HG03575 (cell line): Measurements from ENCODE around the gene FUT9.

Source experiments
- ATAC-seq: cut with Tn5 transposase; IDR thresholded peaks from one replicate; pipeline ENCODE4 v1.9.1; 2021; ENCODE audit not compliant: unreplicated experiment, insufficient number of reproducible peaks, low FRiP score; ENCODE audit errors: extremely low read depth

The FUT9 gene

GRCh38 chr6:96060249-96060648 lies 44.5 kb downstream of the FUT9 start:
- no peak for ATAC-seq

- ATAC-seq, result no peak
Measured at GRCh38 chr6:96065213-96065612, 49.4 kb downstream of the FUT9 start.

- no peak for ATAC-seq
Measured at GRCh38 chr6:96066376-96066775, 50.6 kb downstream of the FUT9 start.

- ATAC-seq, result no peak
Measured at GRCh38 chr6:96073555-96073954, 57.8 kb downstream of the FUT9 start.

DNA sequence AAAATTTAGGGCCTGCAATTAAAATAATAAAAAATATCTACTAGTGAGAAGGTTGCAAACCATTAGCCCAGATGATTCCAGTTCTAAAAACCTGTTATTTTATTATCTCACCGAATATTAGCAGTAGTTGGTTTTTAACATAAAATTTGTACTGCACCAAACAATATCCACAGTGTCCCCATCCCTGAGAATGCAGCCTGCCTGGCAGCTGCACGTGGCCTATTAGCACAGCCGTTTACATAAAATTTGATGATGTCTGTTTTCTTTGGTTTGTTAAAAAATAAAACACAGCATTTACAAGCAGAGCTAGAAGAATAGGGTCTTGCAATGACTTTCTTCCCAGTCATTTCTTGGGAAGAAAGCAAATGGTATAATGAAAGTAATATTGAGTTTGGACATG lies 58.2 kb downstream of the FUT9 start:
- ATAC-seq, result no peak

- no peak for ATAC-seq
Measured at GRCh38 chr6:96075826-96076225, 60.1 kb downstream of the FUT9 start.

DNA sequence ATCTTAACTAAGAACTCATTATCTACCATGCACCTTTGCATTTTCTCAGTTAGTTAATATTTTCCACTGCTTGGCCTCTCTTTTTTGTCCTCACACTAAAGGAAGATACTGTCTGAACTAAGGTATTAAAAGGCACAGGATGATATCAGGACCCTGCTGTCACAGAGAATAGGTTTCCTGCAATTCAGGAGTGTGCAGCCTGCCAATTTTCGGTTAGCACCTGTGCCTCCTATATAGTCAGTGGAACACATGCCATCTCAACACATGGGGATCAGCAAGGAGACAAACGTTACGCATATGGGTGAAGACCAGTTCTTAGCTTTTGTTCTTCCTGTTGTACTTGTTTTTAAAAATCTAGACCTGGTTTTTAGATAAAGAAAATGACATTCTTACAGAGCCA lies 71.0 kb downstream of the FUT9 start:
- no peak for ATAC-seq

DNA sequence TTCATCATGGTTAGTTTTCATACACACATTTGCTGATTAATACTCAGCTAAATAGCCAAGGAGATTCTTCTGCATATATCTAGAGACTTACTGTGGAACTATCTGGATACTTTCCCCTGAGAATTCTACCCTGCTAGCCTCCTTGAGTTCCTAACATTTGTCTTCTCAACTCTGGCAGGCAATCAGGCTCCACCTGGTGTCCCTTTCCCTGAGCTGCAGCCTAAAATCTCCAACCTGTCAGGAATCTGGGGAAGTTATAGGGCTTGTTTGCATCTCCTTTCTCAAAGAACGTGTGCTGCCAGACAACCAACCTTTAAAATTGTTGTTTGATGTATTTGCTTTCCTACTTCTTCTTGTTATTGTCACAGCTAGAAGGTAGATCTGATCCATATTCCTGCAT lies 73.4 kb downstream of the FUT9 start:
- ATAC-seq, result no peak

- no peak for ATAC-seq
Measured at GRCh38 chr6:96094077-96094476, 78.3 kb downstream of the FUT9 start.

- ATAC-seq, result no peak
Measured at GRCh38 chr6:96099069-96099468, 83.3 kb downstream of the FUT9 start.

DNA sequence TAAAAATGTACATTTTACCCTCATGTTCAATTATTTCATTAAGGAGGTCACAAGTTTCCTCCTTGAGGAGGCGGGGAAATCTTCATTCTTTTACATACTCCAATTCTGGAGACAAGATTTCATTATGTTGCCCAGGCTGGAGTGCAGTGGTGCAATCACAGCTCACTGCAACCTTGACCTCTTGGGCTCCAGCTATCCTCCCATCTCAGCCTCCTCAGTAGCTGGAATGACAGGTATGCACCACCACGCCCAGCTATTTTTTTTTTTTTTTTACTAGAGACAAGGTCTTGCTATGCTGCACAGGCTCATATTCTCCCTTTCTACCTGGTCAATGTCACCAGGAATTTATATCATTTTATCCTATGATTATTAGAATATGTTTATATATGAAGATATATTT lies 85.8 kb downstream of the FUT9 start:
- no peak for ATAC-seq

DNA sequence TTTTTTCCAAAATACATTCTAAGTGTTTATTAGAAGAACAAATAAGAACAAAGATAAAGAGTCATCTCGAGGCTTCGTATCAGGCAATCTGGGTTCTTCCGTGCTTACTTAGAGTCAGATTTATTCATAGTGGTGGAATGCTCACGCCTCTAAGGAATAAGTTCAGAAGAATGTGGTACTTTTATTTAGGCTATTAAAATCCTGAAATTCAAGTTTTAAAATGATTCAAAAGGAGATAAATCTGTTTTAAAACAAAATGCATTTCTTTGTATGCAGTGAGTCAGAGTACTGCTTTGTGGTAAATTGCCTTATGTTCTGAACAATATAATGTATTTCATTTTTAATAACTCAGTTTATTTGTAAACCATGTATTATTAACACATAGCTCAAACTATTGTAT lies 89.1 kb downstream of the FUT9 start:
- ATAC-seq, result no peak

- no peak for ATAC-seq
Measured at GRCh38 chr6:96110878-96111277, 95.1 kb downstream of the FUT9 start.

DNA sequence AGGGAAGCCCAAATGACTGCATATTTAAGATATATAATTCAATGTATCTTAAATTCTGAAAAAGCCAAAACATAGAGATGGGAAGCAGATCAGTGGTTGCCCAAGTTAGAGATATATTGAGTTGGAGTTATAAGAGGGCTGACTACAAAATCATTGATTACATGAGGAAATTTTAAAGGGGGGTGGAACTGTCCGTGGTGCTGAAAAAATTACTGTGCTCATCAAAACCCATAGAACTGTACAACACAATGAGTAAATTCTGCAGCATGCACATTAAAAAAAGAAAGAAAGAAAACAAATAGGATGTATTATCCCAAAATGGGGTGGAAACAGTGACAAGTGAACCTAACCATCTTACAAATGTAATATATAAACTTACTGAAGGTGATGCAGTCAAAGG lies 100.9 kb downstream of the FUT9 start:
- ATAC-seq, result no peak

DNA sequence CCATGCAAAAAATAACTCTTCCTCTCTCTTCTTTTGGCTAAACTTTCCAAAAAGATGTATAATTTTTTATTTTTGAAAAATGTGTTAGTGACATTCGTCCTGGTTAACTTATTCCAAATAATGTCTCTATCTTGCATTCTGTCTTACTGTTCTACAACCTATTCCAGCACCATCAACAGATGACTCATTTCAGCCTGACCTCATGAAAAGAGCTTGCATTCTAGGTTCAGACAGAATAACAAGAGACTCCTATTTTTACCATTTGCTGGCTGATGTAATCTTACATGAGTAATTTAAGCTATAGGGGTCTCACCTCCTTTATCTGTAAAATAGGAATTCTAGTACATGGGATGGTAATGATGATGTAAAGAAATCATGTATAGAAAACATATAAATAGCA lies 109.0 kb downstream of the FUT9 start:
- no peak for ATAC-seq

DNA sequence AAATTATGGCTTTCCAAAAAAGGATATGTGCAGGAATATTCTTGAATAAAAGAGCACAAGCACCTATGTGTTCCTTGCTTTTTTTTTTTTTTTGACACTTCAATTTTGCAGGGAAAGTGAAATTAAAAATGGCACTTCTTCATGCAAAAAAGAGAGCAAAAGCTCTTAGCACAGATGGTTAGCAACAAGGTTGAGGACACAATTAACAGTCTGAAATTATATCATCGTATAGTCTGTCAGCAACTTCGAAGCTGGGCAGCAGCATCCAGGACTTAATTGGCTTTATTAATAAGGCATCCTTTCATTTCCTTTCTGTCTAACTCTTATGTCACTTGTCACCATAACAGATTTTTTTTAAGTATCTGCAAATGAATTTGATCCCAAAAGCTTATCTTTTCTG lies 122.6 kb downstream of the FUT9 start:
- no peak for ATAC-seq

DNA sequence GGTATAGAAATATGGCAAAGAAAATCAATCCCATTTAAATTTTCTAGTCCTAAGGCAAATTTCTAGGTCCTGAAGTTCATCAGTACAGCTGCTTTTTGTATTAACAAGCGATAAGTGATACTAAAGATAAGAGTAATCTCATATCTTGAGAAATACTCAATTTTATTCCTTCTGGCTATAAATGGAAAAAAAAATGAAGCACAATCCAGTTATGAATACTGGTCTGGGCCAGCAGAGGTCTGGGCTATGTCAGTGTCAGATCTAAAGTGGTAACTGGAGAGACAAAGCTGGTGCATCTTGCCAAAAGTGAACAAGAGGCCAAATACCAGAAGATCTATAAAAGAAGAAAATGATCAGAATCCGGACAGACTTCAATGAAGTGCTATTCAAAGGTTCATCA lies 126.4 kb downstream of the FUT9 start:
- ATAC-seq, result no peak

DNA sequence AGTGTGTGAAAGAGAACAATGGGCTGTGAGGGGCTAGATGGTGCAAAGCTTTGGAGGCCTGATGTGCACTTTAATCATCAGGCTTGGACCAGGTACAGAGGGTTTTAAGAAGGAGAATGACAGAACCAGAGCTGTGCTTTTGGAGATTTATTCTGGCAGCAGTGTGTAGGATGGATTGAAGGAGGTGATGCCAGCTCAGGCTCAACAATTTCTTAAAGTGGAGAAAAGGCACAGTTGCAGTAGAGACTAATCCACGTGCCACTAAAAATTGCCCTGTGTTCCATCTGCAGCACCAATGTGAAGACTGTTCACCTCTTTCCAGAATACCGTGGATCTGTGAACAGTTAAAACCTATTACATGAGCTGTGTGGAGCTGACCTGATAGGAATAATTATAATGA lies 134.7 kb downstream of the FUT9 start:
- no peak for ATAC-seq

- no peak for ATAC-seq
Measured at GRCh38 chr6:96151707-96152106, 135.9 kb downstream of the FUT9 start.

GRCh38 chr6:96152114-96152708 lies 136.4 kb downstream of the FUT9 start:
- ATAC-seq, result no peak

DNA sequence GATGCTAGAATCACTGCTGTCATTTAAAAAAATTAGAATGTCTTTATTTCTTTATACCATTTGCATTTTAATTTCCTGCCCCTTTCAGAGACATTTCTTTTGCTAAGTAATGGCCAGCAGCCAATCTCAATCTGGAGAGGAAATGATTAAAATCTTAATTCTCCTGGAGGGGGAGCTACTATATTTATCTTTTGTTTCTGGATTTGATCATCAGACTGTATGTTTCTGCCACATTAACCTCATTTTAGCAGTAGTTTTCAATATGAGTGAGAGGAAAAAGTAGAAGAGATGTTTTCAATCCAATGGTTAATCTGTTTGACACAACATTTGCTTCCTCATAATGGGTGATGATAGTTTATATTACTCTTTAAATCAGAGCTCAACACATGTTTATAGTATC lies 138.0 kb downstream of the FUT9 start:
- ATAC-seq, result no peak

- ATAC-seq, result no peak
Measured at GRCh38 chr6:96156425-96156824, 140.7 kb downstream of the FUT9 start.
